ENCODE measurements around the gene AHCYL1.

DNA sequence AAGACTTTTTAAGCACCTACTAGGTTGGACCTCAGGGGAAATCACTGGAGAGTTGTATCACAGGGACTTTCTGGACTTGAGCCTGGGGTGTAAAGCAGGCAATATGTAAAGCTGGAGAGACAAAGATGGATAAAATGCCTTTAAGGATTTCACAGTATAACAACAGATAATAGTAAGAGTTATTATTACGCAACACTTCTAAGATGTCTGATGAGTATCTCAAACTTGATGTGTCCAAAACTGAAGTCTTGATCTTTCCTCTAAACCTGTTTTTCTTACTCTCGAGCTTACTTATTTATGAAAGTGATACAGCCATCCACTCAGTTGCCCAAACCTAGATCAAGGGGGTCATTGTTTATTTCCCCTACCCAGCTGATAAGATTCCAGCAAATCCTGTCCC lies 47.8 kb downstream of the AHCYL1 start:
- TF ChIP-seq, protein P1, sequence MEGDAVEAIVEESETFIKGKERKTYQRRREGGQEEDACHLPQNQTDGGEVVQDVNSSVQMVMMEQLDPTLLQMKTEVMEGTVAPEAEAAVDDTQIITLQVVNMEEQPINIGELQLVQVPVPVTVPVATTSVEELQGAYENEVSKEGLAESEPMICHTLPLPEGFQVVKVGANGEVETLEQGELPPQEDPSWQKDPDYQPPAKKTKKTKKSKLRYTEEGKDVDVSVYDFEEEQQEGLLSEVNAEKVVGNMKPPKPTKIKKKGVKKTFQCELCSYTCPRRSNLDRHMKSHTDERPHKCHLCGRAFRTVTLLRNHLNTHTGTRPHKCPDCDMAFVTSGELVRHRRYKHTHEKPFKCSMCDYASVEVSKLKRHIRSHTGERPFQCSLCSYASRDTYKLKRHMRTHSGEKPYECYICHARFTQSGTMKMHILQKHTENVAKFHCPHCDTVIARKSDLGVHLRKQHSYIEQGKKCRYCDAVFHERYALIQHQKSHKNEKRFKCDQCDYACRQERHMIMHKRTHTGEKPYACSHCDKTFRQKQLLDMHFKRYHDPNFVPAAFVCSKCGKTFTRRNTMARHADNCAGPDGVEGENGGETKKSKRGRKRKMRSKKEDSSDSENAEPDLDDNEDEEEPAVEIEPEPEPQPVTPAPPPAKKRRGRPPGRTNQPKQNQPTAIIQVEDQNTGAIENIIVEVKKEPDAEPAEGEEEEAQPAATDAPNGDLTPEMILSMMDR (IDR thresholded peaks at IDR 0.05), result no peak
- TF ChIP-seq POLR2A (IDR thresholded peaks at IDR 0.05), result no peak

Measured in thyroid gland (tissue), 4 donors.